ENCODE results near the gene IL16.
"Not testable (repeated sequence)": the region's sequence is repeated elsewhere in the genome, so short reads cannot be mapped to it uniquely, and the experiment has no call there.

The IL16 gene

GRCh38 chr15:81174792-81175327 is 21.8 kb upstream of the IL16 start:
- no peak for DNase-seq (ENCODE audit: low spot score)

DNA sequence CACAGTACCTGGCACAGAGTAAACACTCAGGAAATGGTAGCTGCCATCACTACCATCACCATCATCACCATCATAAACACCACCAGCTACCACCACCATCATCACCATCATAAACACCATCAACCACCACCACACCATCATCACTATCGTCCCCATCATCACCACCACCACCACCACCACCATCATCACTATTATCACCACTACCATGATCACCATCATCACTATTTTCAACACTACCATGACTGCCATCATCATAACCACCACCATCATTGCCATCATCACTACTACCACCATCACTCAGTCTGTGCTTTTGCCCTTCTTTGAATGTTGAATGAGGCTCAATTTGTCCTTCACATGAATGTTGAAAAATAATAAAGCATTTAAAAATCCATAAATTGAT is 21.2 kb upstream of the IL16 start:
- DNase-seq (ENCODE audit: low spot score) = no peak

GRCh38 chr15:81176291-81176893 is 20.3 kb upstream of the IL16 start:
- DNase-seq (ENCODE audit: low spot score) = no peak

DNA sequence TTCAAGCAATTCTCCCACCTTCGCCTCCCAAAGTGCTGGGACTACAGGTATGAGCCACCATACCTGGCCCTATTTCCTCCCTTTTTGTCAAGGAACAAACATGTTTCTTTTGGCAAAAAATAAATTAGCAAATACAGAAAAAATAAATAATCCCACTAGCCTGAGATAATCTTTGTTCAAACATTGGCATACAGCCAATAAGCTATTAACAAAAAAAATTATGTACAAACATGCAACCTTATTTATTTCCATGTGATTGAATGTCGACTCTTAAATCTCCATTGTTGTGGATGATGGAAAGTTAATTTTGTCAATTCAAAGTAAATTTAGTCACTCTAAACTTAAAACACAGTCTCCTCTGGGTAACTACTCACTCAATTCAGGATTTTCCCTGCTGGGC is 18.3 kb upstream of the IL16 start:
- no peak for DNase-seq (ENCODE audit: low spot score)

DNA sequence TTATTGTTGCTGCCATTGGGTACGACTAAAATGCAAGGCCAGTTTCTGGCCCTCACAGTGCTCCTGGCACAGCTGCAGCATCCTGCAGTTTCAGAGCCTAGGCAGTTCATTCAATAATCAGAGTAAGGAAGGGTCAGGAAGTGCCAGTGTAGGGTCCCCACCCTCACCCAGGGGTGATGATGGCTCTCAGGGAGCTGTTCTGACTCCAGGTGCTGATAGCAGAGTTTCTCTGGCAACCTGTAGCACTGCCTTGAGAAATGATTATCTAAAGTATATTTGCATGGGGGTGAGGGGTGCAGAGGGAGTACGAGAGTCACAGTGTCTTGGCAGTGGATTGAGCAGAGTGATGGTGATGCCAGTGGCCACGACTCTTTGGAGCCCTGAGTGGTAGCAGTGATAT is 15.5 kb upstream of the IL16 start:
- DNase-seq (ENCODE audit: low spot score) = no peak

DNA sequence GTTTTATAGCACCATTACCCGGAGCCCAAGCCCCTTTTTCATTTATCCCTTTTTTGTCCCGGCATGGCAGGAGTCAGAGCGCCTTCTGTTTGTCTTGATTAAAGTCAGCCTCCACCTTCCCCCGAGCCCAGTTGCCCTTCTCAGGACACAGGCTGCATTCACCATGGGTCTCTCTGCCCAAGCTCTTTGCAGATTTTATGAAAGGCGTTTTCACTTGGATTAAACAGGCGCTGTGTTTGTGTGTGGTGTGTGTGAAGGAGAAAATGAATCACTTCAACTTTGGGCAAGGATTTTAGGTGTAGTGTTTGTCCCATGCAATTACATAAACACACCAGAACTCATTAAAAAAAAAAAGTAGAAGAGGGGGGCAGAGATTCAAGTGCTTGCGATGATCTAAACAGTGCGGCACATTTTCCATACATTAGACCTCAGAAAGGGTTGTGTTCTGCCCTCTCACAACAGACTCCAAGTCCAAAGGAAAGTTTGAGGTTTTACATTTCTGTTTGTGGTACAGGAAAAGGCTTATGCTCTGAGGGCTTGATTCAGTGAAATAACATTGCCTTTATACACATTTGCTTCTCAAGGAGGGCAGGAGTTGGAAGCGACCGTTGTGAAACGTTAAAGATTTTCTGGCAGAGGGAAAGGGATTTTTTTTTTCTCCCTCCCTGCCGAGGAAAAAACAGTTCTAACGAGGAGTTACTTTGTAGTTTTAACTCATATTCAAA is 14.5 kb upstream of the IL16 start:
- DNase-seq (ENCODE audit: low spot score) = no peak

DNA sequence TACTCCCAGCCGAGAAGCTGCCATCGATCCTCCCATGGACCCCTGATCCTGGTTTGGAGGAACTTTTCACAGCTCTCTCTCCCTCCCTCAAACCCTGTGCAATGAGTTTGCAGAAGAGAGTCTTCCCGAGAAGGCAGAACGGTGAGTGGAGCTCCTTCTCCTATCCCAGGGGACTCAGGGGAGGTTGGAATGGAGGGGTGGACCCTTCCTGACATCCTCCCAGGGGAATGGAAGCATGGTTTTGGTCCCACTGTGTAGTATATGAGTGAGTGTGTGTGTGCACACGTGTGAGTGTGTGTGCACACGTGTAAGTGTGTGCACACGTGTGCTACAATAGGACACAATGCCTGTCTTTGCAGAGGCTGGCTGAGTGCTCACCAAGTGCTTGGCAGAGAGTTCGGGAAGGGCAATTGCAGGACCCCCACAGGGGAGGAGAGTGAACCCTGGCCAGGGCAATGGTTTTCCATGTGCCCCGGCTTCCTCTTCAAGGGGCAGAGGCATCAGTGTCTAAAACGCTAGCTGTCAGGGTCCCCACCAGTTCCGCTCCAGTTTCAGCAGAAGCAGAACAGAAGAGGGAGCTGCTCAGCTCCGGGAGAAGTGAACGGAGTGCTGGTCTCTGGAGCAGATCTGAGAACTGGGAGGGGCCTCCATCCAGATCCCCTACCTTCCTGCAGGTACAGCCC is 13.8 kb upstream of the IL16 start:
- DNase-seq (ENCODE audit: low spot score) = no peak

DNA sequence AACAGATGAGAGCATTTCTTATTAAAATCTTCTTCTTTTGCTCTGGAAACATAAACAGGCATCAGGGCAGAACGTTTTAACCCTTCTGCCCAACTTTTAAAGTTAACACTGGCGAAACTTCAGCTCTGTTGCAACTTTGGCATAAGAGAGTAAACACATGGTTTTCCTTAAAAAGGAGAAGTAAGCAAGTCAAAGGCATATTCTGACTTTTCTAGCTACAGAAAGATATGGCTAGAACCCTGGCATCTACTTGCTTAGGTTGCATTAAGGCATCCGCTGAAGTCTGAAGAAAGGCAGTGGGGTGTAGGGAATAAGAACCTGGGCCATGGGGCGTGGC is 13.3 kb upstream of the IL16 start:
- no peak for DNase-seq (ENCODE audit: low spot score)

DNA sequence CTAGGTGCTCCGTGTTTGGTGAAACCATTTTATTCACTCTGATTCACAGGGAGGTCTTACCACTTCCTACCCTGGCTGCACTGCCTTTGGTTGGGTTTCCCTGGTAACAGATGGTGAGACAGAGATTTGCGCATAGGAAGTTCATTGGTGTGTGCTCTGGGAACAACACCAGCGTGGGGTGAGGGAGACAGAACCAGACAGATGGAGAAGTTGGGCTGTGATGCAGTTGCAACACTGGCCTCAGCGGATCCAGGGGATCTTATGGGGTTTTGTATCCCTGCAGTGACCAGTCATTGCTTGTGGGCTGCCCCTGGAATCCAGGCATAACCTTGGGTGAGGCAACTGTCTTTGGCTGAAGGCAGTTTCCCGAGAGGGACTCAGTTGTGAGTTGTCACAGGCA is 12.5 kb upstream of the IL16 start:
- DNase-seq (ENCODE audit: low spot score) = no peak

DNA sequence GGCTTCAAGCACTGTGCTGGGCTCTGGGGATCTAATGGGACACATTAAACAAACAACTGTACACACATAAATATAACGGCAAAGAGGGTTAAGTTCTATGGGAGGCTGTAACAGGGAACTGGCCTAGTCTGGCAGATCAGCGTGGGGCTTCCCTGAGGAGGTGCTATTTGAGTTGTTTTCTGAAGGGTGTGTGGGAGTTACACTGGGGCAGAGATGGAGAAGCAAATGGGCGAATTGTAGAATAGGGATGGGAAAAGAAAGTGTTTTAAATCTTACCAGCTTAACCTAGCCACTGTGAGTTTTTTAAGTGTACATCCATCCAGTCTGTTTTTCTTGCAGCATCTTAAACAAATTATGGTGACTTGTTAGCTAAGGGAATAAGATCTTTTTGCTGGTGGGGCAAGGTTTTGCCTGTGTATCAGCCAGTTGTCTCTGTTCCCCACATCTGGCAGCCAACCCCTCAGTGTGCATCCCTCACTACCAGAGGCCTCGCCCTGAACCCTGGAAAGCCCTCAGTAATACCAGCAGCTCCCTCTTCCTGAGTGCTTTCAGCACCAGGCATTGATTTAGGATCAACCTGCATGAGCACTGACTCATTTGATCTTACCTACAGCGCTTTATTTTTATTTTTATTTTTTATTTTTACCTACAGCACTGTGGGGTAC is 10.9 kb upstream of the IL16 start:
- no peak for DNase-seq (ENCODE audit: low spot score)

- no peak for DNase-seq (ENCODE audit: low spot score)
Observed at GRCh38 chr15:81188354-81188753, 8.3 kb upstream of the IL16 start.

DNA sequence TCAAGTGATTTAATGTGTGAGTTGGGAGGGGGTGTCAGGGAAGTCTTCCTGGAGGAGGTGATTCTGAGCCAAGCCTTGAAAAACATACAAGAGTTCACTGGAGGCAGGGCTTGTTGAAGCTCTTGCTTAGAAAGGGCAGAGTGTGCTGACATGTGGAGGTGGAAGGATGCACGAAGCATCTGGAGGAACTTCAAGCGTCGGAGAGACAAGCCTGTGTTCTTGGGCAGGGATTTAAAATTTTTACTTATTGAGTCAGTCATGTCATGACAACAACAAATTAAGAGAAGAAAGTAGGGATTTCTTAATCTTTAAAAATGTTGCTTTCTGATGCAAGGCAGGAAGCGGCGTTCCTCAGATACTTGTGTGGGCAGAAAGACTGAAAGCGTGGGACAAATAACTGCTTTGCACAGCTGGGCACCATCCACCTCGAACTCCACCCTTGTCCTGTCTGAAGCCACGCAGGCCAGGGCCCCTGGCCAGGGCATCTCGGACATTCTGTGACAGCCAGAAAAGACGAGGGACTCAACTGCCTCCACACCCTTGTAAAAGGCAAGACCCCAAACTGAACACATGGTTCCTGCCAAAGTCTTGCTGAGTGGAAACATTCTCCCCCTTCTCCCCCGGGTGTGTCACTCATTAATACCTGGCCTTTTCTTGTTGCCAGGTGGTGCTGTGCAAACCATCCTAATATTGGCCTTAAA is 6.9 kb upstream of the IL16 start:
- DNase-seq (ENCODE audit: low spot score) = no peak

- no peak for DNase-seq (ENCODE audit: low spot score)
Observed at GRCh38 chr15:81190922-81191507, 5.7 kb upstream of the IL16 start.

- DNase-seq (ENCODE audit: low spot score) = no peak
Observed at GRCh38 chr15:81191701-81192100, 5.0 kb upstream of the IL16 start.

DNA sequence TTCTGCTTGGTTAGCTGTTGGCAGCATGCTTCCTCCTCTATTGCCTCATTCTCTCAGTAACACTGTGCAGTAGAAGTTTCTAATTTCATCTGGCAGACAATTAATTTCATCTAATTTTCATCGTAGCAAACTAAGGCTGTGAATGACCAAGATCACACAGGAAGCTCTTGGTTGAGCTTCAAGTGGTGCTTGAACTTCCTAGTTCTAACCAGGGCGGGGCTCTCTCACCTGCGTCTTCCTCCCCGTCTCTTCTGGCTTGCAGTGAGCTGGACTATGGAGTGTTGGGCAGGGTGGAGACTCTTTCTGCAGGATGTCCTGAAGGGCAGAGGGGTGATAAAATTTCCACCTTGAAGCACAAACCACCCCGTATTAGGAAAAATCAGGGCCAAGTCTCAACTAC is 2.0 kb upstream of the IL16 start:
- no peak for DNase-seq (ENCODE audit: low spot score)

- no peak for DNase-seq (ENCODE audit: low spot score)
Observed at GRCh38 chr15:81195339-81195864, 1.3 kb upstream of the IL16 start.

DNA sequence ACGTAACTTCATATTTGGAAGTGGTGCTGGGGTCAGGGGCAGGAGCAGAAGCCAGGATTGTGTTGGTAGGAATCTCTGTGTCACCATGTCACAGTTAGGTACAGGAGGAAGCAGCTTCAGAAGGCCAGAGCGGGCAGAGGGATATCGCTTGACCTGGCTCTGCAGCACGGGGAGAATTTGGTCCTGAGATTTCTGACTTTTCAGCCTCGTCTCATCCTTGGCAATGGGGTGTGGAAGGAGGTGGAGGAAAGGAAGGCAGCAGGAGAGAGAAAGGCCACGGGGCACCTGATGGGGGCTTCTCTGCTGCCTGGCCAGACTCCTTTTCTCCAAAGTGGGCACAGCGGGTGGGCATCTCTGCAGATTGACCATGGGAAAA is 564 bp downstream of the IL16 start:
- no peak for DNase-seq (ENCODE audit: low spot score)

- DNase-seq (ENCODE audit: low spot score) = no peak
Observed at GRCh38 chr15:81197688-81198281, 1.1 kb downstream of the IL16 start.

DNA sequence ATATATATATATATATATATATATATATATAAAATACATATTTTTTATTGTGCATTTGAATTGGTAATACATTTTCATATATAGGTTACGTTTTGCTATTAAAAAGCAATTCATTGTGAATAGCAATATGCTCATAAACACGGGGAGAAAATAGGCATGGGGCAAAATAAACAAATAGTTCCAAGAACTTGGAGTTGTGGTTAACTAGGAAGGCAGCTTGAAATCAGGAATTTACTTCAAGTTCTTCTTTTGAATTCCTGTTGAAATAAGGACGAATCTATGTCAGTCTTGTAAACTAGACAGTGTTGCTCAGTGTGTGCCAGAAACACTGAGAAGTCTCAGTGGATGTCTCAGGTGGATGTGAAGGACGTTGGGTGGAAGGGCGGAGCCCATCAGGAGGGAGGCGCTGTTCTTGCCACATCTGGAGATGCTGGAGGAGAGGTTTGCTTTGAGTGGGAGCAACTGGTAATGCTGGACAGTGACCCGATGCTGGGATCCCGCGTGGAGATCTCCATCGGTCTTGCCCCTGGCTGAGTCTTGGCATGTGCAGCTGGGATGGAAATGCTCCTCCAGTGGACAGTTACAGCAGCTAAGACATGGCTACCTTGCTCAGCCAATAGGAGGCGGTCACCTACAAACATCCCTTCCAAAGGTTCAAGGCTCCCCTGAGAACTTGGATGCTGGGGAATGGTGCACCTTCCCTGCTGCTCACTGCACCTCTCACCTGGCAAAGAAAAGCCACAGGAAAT is 2.5 kb downstream of the IL16 start:
- no peak for DNase-seq (ENCODE audit: low spot score)

DNA sequence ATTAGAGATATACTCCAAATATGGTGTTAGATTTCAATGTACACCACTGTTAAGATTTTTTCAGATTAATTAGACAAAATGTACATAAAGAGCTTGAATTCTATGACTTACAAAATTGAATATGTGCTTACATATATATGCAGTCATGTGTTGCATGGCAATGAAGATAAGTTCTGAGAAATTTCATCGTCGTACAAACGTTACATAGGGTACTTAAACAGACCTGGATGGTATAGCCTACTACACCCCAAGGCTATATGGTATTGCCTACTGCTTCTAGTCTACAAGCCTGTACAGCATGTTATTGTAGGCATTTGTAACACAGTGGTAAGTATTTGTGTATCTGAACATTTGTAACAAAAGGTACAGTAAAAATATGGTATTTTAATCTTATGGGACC is 9.3 kb downstream of the IL16 start:
- DNase-seq (ENCODE audit: low spot score) = no peak

- DNase-seq (ENCODE audit: low spot score) = not testable (repeated sequence)
Observed at GRCh38 chr15:81207987-81208386, 11.3 kb downstream of the IL16 start.
